ENCODE data around the gene OIT3.

DNA sequence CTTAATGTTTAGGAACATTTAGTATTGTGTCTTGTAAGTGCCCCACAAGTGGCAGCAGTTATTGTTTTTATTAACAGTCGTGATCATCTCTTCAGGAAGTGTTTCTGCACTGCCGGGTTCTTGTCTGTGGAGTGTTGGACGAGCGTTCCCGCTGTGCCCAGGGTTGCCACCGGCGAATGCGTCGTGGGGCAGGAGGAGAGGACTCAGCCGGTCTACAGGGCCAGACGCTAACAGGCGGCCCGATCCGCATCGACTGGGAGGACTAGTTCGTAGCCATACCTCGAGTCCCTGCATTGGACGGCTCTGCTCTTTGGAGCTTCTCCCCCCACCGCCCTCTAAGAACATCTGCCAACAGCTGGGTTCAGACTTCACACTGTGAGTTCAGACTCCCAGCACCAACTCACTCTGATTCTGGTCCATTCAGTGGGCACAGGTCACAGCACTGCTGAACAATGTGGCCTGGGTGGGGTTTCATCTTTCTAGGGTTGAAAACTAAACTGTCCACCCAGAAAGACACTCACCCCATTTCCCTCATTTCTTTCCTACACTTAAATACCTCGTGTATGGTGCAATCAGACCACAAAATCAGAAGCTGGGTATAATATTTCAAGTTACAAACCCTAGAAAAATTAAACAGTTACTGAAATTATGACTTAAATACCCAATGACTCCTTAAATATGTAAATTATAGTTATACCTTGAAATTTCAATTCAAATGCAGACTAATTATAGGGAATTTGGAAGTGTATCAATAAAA lies 38.9 kb downstream of the OIT3 start:
- TF ChIP-seq, protein P1, sequence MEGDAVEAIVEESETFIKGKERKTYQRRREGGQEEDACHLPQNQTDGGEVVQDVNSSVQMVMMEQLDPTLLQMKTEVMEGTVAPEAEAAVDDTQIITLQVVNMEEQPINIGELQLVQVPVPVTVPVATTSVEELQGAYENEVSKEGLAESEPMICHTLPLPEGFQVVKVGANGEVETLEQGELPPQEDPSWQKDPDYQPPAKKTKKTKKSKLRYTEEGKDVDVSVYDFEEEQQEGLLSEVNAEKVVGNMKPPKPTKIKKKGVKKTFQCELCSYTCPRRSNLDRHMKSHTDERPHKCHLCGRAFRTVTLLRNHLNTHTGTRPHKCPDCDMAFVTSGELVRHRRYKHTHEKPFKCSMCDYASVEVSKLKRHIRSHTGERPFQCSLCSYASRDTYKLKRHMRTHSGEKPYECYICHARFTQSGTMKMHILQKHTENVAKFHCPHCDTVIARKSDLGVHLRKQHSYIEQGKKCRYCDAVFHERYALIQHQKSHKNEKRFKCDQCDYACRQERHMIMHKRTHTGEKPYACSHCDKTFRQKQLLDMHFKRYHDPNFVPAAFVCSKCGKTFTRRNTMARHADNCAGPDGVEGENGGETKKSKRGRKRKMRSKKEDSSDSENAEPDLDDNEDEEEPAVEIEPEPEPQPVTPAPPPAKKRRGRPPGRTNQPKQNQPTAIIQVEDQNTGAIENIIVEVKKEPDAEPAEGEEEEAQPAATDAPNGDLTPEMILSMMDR (IDR thresholded peaks at IDR 0.05), result no peak
- TF ChIP-seq POLR2A (IDR thresholded peaks at IDR 0.05) (no peak), POLR2AphosphoS5 (IDR thresholded peaks at IDR 0.05) (no peak)

Data from prostate gland (tissue), 2 donors.